SK-N-MC (cell line): ENCODE measurements around the gene PSMC4.

Source experiments
- EZH2 ChIP-seq: fragments of 200-600 bp; sonication (generic); IDR thresholded peaks from one replicate; pipeline ENCODE4 v1.6.1; 2017; ENCODE audit warnings: antibody characterized with exemption
- FOXP2 ChIP-seq: optimal IDR thresholded peaks from 2 replicates; pipeline ENCODE3; 2011; ENCODE audit warnings: mild to moderate bottlenecking, moderate library complexity; ENCODE audit not compliant: insufficient read depth; ENCODE audit errors: extremely low read length, control extremely low read depth
- POLR2AphosphoS5 ChIP-seq: IDR thresholded peaks from 2 replicates; pipeline ENCODE4 v1.6.1; 2012; ENCODE audit warnings: mild to moderate bottlenecking, low read depth, low read length, borderline replicate concordance

DNA sequence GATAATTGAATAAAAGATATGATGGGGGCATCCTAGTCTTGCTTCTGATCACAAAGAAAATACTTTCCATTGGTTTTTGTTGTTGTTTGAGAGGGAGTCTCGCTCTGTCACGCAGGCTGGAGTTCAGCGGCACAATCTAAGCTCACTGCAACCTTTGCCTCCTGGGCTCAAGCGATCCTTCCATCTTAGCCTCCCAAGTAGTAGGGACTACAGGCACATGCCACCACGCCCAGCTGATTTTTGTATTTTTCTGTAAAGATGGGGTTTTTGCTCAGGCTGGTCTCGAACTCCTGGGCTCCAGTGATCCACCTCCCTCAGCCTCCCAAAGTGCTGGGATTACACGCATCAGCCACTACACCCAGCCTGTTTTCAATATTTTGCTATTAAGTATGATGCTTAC is 17.1 kb upstream of the PSMC4 start:
- no peak for TF ChIP-seq POLR2AphosphoS5
- no peak for TF ChIP-seq EZH2
- no peak for TF ChIP-seq FOXP2
